Measurements from ENCODE around the gene SGMS1.

SGMS1 gene

GRCh38 chr10:50561816-50562215 lies 61.9 kb downstream of the SGMS1 start:
- no peak for DNase-seq (ENCODE audit: low spot score)
- Histone ChIP-seq H3K4me3 (ENCODE audit: low read length in 2 of 2) (no peak overlapping the region), H3K27ac (replicated peaks; ENCODE audit: low read length) (no peak overlapping the region)

GRCh38 chr10:50561266-50561665 lies 62.5 kb downstream of the SGMS1 start:
- Histone ChIP-seq H3K36me3 (replicated peaks in 1 of 2; ENCODE audit: control insufficient read depth in 2 of 2, insufficient read depth in 2 of 2, low read length in 2 of 2) (no peaks in the 10 kb centered on the region), H2AFZ (ENCODE audit: low read length) (no peak overlapping the region), H2BK5ac (ENCODE audit: low read length) (no peak overlapping the region), H3K4me3 (ENCODE audit: low read length in 2 of 2) (no peak overlapping the region), H3K27ac (replicated peaks; ENCODE audit: low read length) (no peak overlapping the region), H3K4me1 (ENCODE audit: control insufficient read depth in 2 of 2, insufficient read depth in 1 of 2, low read depth in 1 of 2, low read length in 2 of 2) (no peaks in the 10 kb centered on the region), H3K9ac (ENCODE audit: low read depth, low read length, poor library complexity) (no peak overlapping the region), H4K91ac (ENCODE audit: low read depth, low read length, poor library complexity) (no peak overlapping the region), H3K4me2 (ENCODE audit: insufficient read depth, low read length, poor library complexity, severe bottlenecking) (no peak overlapping the region), H3K9me3 (replicated peaks in 1 of 2; ENCODE audit: control insufficient read depth in 2 of 2, insufficient read depth in 1 of 2, low read depth in 1 of 2, low read length in 2 of 2) (no peaks in the 10 kb centered on the region), H2BK120ac (ENCODE audit: low read depth, low read length) (no peak overlapping the region), H2AK5ac (ENCODE audit: low read depth, low read length) (no peak overlapping the region), H3K4ac (ENCODE audit: low read length) (no peak overlapping the region), H3K27me3 (ENCODE audit: control insufficient read depth in 3 of 3, insufficient read depth in 3 of 3, low read depth in 1 of 3, low read length in 3 of 3) (no peaks in the 10 kb centered on the region), H2BK12ac (ENCODE audit: low read length) (no peak overlapping the region), H3K14ac (ENCODE audit: low read length) (no peak overlapping the region), H3K23ac (ENCODE audit: low read depth, low read length, poor library complexity) (no peak overlapping the region), H4K8ac (ENCODE audit: low read depth, low read length) (no peak overlapping the region), H2BK15ac (ENCODE audit: low read length) (no peak overlapping the region), H3K79me1 (ENCODE audit: low read depth, low read length) (no peaks in the 10 kb centered on the region), H3K18ac (ENCODE audit: low read length) (no peak overlapping the region)
- WGBS, 2 donors (ENCODE audit: extremely low coverage in 2 of 2, insufficient read length in 2 of 2, insufficient replicate concordance in 1 of 2): no CpG with 5 or more reads among the region's 5 CpGs
- DNase-seq (ENCODE audit: low spot score): no peak

More at GRCh38 chr10:50561816-50562215, 61.9 kb downstream of the SGMS1 start:
- Histone ChIP-seq H3K36me3 (replicated peaks in 1 of 2; ENCODE audit: control insufficient read depth in 2 of 2, insufficient read depth in 2 of 2, low read length in 2 of 2) (no peaks in the 10 kb centered on the region), H3K9me3 (replicated peaks in 1 of 2; ENCODE audit: control insufficient read depth in 2 of 2, insufficient read depth in 1 of 2, low read depth in 1 of 2, low read length in 2 of 2) (no peaks in the 10 kb centered on the region), H2BK5ac (ENCODE audit: low read length) (no peak overlapping the region), H3K4ac (ENCODE audit: low read length) (no peak overlapping the region), H4K8ac (ENCODE audit: low read depth, low read length) (no peak overlapping the region), H3K14ac (ENCODE audit: low read length) (no peak overlapping the region), H3K27me3 (ENCODE audit: control insufficient read depth in 3 of 3, insufficient read depth in 3 of 3, low read depth in 1 of 3, low read length in 3 of 3) (no peaks in the 10 kb centered on the region), H3K18ac (ENCODE audit: low read length) (no peak overlapping the region), H2BK12ac (ENCODE audit: low read length) (no peak overlapping the region), H3K79me1 (ENCODE audit: low read depth, low read length) (no peaks in the 10 kb centered on the region), H4K91ac (ENCODE audit: low read depth, low read length, poor library complexity) (no peak overlapping the region), H3K23ac (ENCODE audit: low read depth, low read length, poor library complexity) (no peak overlapping the region), H3K4me2 (ENCODE audit: insufficient read depth, low read length, poor library complexity, severe bottlenecking) (no peak overlapping the region), H3K4me1 (ENCODE audit: control insufficient read depth in 2 of 2, insufficient read depth in 1 of 2, low read depth in 1 of 2, low read length in 2 of 2) (no peaks in the 10 kb centered on the region), H2AK5ac (ENCODE audit: low read depth, low read length) (no peak overlapping the region), H3K9ac (ENCODE audit: low read depth, low read length, poor library complexity) (no peak overlapping the region), H2BK120ac (ENCODE audit: low read depth, low read length) (no peak overlapping the region), H2AFZ (ENCODE audit: low read length) (no peak overlapping the region), H2BK15ac (ENCODE audit: low read length) (no peak overlapping the region)
- no CpG with 5 or more reads among the region's 2 CpGs for WGBS, 2 donors (ENCODE audit: extremely low coverage in 2 of 2, insufficient read length in 2 of 2, insufficient replicate concordance in 1 of 2)

- Histone ChIP-seq H3K9ac (ENCODE audit: low read depth, low read length, poor library complexity) (no peak overlapping the region), H3K23ac (ENCODE audit: low read depth, low read length, poor library complexity) (no peak overlapping the region), H3K14ac (ENCODE audit: low read length) (no peak overlapping the region), H3K4me1 (ENCODE audit: control insufficient read depth in 2 of 2, insufficient read depth in 1 of 2, low read depth in 1 of 2, low read length in 2 of 2) (no peaks in the 10 kb centered on the region), H2BK12ac (ENCODE audit: low read length) (no peak overlapping the region), H3K18ac (ENCODE audit: low read length) (no peak overlapping the region), H2BK120ac (ENCODE audit: low read depth, low read length) (no peak overlapping the region), H4K91ac (ENCODE audit: low read depth, low read length, poor library complexity) (no peak overlapping the region), H3K9me3 (replicated peaks in 1 of 2; ENCODE audit: control insufficient read depth in 2 of 2, insufficient read depth in 1 of 2, low read depth in 1 of 2, low read length in 2 of 2) (no peaks in the 10 kb centered on the region), H2AK5ac (ENCODE audit: low read depth, low read length) (no peak overlapping the region), H3K27ac (replicated peaks; ENCODE audit: low read length) (no peak overlapping the region), H3K27me3 (ENCODE audit: control insufficient read depth in 3 of 3, insufficient read depth in 3 of 3, low read depth in 1 of 3, low read length in 3 of 3) (no peaks in the 10 kb centered on the region), H3K36me3 (replicated peaks in 1 of 2; ENCODE audit: control insufficient read depth in 2 of 2, insufficient read depth in 2 of 2, low read length in 2 of 2) (no peaks in the 10 kb centered on the region), H2AFZ (ENCODE audit: low read length) (no peak overlapping the region), H3K4me3 (ENCODE audit: low read length in 2 of 2) (no peak overlapping the region), H3K4ac (ENCODE audit: low read length) (no peak overlapping the region), H2BK15ac (ENCODE audit: low read length) (no peak overlapping the region), H3K79me1 (ENCODE audit: low read depth, low read length) (no peaks in the 10 kb centered on the region), H3K4me2 (ENCODE audit: insufficient read depth, low read length, poor library complexity, severe bottlenecking) (no peak overlapping the region), H2BK5ac (ENCODE audit: low read length) (no peak overlapping the region), H4K8ac (ENCODE audit: low read depth, low read length) (no peak overlapping the region)
- no peak for DNase-seq (ENCODE audit: low spot score)
- no CpG with 5 or more reads among the region's 1 CpG for WGBS, 2 donors (ENCODE audit: extremely low coverage in 2 of 2, insufficient read length in 2 of 2, insufficient replicate concordance in 1 of 2)
Measured at GRCh38 chr10:50560370-50560769, 63.4 kb downstream of the SGMS1 start.

GRCh38 chr10:50558371-50558770 lies 65.4 kb downstream of the SGMS1 start:
- Histone ChIP-seq H3K9me3 (replicated peaks in 1 of 2; ENCODE audit: control insufficient read depth in 2 of 2, insufficient read depth in 1 of 2, low read depth in 1 of 2, low read length in 2 of 2) (no peaks in the 10 kb centered on the region), H2BK15ac (ENCODE audit: low read length) (no peak overlapping the region), H4K8ac (ENCODE audit: low read depth, low read length) (no peak overlapping the region), H3K79me1 (ENCODE audit: low read depth, low read length) (no peaks in the 10 kb centered on the region), H3K36me3 (replicated peaks in 1 of 2; ENCODE audit: control insufficient read depth in 2 of 2, insufficient read depth in 2 of 2, low read length in 2 of 2) (no peaks in the 10 kb centered on the region), H2BK5ac (ENCODE audit: low read length) (no peak overlapping the region), H3K4me2 (ENCODE audit: insufficient read depth, low read length, poor library complexity, severe bottlenecking) (no peak overlapping the region), H3K4me1 (ENCODE audit: control insufficient read depth in 2 of 2, insufficient read depth in 1 of 2, low read depth in 1 of 2, low read length in 2 of 2) (no peaks in the 10 kb centered on the region), H3K9ac (ENCODE audit: low read depth, low read length, poor library complexity) (no peak overlapping the region), H3K14ac (ENCODE audit: low read length) (no peak overlapping the region), H3K23ac (ENCODE audit: low read depth, low read length, poor library complexity) (no peak overlapping the region), H3K27ac (replicated peaks; ENCODE audit: low read length) (no peak overlapping the region), H3K18ac (ENCODE audit: low read length) (no peak overlapping the region), H2AK5ac (ENCODE audit: low read depth, low read length) (no peak overlapping the region), H3K4me3 (ENCODE audit: low read length in 2 of 2) (no peak overlapping the region), H2BK120ac (ENCODE audit: low read depth, low read length) (no peak overlapping the region), H3K4ac (ENCODE audit: low read length) (no peak overlapping the region), H2AFZ (ENCODE audit: low read length) (no peak overlapping the region), H3K27me3 (ENCODE audit: control insufficient read depth in 3 of 3, insufficient read depth in 3 of 3, low read depth in 1 of 3, low read length in 3 of 3) (no peaks in the 10 kb centered on the region), H4K91ac (ENCODE audit: low read depth, low read length, poor library complexity) (no peak overlapping the region), H2BK12ac (ENCODE audit: low read length) (no peak overlapping the region)
- no CpG with 5 or more reads among the region's 5 CpGs for WGBS, 2 donors (ENCODE audit: extremely low coverage in 2 of 2, insufficient read length in 2 of 2, insufficient replicate concordance in 1 of 2)
- DNase-seq (ENCODE audit: low spot score): no peak
